HG03558 (cell line): ENCODE results near the gene INCA1.

ENCODE experiments used
- ATAC-seq: cut with Tn5 transposase; IDR thresholded peaks from one replicate; pipeline ENCODE4 v1.9.1; 2021; ENCODE audit warnings: moderate number of reproducible peaks; ENCODE audit not compliant: unreplicated experiment; ENCODE audit errors: extremely low read depth

Gene INCA1

DNA sequence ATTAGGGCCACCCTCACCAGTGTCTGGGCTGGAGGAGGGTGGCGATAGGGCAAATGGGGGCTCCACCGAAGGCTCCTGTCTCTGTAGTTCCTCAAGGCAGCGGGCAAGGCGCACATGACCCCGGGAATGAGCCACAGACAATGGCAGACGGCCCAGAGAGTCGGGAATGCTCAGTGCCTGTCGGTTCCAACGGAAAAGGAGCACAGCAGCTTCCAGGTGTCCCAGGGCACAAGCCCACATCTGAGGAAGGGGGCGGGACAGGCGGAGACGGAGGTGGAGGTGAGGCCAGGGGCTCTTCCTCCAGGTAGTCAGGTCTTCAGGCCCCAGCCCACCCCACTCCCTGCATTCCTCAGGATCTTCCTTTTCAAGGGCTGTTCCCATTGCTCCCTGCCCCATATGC is 24.6 kb downstream of the INCA1 start:
- no peak for ATAC-seq

DNA sequence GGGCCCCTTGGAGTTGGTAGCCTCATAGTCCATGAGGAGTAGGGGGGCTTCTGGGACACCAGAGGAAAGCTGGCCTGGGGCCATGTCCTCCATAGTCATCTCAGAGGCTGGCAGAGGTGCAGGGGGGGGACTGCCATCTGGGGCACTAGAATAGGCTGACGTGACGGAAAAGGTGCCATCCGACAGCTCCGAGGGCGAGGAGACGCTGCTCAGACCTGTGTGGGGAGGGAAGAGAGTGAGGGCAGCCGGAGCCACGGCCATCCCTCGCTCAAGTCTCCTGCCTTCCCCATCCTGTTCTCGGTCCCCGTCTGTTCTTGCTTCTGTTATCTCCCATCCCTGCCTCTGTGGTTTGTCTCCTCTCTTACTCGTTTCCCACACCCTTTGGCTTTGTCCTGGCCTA is 25.0 kb downstream of the INCA1 start:
- no peak for ATAC-seq

DNA sequence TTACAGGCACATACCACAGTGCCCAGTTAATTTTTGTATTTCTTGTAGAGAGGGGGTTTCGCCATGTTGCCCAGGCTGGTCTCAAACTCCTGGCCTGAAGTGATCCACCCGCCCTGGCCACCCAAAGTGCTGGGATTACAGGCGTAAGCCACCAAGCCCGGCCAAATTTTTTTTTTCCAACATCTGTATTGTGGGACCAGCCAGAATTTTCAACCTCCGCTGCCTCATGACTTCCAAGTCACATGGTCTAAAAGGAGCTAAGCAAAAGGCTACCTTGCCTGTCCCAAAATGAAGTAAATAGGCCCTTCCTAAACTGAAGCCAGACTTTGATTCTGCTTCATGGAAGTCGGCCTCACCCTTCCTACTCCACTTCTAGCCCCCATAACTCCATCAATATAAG is 25.5 kb downstream of the INCA1 start:
- ATAC-seq = no peak

DNA sequence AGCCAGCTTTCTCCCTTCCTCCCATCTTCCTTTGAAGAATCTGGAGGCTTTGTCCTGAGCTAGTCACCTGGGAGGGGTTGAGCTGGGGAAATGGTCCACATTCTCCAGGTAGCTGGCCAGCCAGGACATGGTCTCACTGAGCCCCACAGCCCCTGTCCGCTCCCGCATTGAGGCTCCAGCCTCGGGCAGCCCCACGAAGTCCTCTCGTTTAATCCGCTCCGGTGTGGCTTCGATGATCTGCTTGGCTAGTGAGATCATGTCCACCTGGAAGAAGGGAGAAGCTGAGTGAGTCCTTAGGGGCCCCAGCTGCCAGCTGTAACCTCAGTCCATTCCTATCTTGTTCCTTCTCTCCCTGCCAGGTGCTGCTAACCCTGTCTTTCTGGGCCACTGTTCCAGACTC is 27.0 kb downstream of the INCA1 start:
- ATAC-seq = no peak

DNA sequence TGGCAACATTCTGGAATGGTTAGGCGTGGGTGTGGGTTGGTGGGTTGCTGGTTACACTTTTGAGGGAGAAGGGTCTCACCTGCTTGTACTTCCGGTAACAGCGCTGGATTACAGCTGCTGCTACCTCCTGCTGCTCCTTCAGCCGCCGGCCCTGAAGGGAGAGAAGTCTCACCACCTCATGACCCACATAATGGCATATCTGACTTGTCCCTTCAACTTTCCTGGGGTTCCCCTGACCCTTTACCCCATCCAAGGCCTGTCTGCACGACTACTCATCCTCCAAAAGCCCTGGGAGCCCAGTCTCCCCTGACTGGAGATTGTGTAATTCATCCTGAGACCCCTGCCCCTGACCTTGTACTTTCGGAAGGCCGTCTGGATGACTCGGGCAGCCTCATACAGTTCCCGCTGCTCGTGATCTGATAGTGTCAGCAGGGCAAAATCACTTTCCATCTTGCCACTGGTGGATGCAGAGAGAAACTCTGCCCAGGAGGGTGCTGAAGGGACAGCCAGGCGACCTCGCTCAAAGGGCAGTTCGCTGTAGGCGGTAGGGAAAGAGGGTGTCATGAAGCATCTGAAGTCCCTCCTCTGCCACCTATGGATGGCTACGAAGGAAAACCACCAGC is 27.7 kb downstream of the INCA1 start:
- ATAC-seq = no peak

DNA sequence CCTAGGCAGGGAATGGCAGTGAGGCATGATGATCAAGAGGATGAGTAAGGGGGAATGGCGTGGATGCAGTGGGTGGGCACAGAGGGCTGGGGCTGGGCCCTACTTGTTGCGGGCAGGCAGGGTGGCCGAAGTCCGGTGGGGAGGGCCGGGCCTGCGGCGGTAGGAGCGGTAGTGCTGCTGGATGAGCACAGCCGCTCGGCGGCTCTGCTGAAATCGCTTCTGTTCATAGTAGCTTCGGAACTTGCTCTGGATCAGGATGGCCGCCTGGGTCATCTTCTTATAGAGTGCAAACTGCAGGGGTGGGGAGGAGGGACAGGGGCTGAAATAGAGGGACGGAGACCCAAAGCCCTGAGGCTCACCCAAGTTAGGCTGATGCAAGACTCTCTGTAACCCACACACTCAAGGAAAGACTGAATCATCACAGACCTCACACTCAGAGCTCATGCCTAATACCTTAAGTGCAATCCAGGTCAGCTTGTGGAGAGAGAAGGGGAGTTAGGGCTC is 28.2 kb downstream of the INCA1 start:
- no peak for ATAC-seq

DNA sequence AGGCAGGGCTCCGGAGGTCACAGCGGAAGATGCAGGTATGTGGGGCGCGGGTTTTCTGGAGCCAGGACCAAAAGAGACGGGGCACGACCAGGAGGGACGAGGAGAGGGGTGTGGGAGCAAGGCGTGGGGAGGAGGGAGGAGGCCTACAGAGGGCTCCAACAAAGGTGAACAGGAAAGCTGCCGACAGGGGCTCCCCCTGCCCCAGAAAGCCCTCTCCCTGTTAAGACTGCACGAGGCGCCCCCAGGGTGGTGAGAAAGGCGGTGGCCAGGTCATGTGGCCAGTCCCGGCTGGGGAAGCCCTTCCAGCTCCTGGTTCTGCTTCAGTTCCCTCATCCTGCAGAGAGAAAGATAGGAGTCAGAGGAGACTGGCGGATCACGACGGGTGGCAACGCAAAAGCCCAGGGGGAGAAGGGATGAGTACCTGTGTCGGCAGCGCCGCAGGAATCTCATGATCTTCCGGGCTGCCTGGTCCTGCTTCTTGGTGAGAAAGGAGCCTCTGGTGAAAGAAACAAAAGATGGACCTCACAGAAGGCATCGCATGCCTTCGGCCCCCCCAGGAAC is 28.8 kb downstream of the INCA1 start:
- no peak for ATAC-seq

DNA sequence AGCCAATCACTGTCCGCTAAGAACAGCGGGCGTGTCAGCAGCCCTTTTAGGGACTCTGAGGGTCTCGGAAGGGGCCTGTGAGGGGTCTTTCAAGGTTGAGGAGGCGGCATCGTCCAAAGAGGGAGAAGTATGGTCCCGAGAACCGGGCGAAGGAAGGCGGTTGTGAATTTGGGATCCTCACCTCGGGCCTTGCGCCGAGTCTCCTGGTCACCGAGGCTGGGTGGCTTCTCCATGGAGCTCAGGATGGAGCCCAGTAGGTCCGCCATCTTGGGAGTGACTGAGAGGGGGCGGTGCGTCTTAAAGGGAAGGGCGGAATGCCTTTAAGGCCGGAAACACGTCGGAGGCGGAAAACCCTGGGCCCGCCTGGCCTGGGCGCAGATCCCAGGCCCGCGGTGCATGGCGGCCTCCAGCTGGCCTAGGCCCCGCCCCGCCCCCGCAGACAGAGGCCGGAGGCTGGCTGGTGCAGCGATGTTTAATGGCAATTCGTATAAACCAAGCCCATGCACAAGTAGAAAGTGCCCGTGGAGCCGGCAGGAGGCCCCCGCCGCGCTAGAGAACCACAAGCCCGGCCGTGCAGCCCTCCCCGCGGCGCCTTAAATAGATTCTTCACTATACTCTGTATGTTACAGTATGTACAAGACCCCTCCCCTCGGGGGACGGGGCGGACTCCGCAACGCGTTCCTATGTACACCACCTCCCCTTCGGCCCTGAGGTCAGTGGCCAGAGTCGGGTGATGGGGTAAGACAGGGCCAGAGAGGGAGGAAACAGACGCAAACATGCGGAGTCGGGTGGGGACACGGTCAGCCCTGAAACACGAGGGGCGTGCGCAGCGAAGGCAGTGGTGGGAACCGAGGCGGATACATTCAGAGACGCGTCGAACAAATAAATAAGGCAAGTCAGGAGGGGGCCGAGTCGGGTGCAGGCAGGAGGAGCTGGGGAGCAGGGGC is 29.5 kb downstream of the INCA1 start, which contains the start of gene SPAG7:
TSS of gene SPAG7 (minus strand) at position 279 of the 947 bp plus-strand sequence. CDS start at position 266, 13 bp downstream.
- peak; percentile 35 for ATAC-seq

DNA sequence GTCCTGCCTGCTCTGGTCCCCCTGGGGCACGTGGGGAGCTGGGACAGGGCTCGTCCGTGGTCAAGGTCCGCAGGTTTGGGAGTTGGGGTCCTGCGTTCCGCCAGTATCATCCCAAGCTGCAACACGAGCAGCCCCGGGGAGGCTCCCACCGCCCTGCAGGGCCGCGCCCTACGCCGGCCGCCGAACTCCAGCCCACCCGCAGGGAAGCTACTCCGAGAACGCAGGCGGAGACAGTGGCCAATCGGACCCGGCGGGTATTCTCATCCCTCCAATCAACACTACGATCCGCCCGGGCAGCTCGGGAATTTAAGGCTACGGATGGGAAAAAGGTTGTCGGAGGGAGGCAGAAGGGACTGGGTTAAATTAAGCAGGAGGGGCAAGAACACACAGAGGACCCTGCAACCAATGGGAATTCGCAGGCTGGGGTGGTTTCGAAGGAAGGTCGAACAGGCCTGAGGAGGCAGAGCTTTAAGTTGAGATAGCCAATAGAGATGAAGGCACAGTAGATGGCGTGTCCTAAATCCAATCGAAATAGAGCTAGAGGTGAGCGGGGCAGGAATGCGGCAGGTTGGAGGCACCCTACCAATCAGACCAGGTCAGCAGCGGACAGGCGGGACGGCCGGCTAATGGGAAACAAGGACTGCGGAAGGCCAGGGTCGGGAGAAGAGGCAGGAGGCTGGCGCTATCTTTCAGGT is 30.3 kb downstream of the INCA1 start:
- peak; percentile 54 for ATAC-seq

DNA sequence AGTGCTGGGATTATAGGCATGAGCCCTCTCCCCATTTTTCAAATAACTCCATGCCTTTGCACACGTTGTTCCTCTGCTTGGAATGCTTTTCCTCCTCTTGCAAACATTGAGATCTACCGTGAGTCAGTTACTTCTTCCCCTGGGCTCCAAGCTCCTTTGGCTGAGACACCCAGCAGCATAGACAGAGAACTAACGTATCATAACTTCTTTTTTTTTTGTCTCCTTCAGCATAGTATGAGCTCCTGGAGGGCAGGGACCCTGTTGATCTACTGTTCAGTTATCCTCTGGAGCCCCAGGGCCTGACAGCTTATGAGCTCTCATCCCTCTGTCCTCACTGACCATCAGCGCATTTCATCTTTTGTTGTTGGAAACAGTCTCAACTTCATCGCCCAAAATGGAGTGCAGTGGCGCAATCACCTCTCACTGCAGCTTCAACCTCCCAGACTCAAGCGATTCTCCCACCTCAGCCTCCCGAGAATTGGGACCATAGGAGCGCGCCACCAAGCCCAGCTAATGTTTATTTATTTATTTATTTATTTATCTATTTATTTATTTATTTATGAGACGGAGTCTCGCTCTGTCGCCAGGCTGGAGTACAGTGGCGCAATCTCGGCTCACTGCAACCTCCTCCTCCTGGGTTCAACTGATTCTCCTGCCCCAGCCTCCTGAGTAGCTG is 31.9 kb downstream of the INCA1 start:
- ATAC-seq = no peak

DNA sequence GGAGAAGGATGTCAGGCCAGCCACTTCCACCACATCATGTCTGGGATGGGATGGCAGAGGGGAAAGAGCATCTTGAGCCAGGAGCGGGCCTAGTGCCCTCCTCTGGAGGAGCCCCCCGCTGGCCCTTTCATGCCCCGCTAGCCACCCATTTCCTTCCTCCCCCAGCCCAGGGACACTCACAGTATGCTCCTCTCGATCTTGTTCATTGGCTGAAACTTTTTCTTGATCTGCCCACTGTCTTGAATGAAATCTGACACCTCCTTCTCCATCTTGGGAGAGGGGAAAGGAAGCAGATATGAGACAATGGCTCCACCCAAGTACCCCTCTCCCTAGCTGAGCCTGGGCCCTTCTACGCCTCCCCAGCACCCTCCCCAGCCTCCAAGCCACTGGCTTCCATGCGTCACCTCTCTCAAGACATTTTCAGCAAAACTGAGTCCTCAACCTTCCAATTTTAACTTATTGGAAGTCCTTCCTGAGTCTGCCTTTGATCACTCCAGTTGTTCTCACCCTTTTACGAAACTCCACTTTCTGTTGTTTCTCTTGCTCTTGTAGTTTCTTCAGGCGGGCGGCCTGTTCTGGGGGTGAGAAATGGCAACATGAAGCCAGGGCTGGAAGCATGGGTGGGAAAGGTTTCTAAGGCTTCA is 36.9 kb downstream of the INCA1 start:
- ATAC-seq = no peak

DNA sequence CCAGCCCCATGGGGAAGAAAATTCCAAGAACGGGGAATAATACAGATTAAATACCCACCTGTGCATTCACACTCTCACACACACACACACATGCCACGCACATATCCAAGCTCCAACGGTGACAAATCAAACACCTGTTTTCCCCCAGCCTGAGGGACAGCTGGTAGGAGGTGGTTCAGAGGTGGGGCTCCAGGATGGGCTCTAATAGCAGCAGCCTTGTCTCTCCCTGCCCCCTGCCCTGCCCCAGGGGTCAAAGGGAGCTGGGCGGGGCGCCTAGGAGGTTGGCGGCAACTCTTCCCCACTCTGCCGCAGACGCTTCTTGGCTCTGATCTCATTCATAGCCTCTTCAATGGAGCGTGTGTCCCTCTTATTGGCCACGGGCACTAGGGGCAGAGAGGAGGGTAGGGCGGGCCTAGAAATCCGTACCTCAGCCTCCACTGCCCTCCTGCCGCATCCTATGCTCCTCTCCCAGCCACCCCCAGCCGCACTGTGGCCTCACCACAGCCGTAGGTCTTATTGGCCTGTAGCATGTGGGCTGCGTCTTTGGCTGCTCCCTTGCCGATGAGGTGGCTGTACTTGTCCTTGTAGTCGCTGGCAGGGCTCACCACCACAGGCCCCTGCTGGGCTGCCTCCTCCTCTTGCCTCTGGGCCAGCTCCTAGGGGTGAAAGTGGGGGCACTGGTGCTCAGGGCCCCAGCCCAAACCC is 37.9 kb downstream of the INCA1 start:
- ATAC-seq = no peak

DNA sequence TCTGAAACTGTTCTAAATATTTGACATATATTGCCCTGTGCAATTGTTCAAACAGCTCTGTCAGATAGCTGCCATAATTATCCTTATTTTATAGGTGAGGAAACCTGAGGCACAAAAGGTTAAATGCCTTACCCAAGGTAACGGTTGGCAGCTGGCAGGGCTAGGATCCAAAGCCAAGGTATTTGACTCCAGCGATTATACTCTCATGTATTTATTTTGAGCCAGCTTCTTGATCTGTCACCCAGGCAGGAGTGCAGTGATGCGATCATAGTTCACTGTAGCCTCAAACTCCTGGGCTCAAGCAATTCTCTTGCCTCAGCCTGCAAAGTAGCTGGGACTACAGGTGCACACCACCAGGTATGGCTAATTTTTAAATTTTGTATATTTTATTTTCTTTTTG is 39.2 kb downstream of the INCA1 start:
- ATAC-seq = no peak

DNA sequence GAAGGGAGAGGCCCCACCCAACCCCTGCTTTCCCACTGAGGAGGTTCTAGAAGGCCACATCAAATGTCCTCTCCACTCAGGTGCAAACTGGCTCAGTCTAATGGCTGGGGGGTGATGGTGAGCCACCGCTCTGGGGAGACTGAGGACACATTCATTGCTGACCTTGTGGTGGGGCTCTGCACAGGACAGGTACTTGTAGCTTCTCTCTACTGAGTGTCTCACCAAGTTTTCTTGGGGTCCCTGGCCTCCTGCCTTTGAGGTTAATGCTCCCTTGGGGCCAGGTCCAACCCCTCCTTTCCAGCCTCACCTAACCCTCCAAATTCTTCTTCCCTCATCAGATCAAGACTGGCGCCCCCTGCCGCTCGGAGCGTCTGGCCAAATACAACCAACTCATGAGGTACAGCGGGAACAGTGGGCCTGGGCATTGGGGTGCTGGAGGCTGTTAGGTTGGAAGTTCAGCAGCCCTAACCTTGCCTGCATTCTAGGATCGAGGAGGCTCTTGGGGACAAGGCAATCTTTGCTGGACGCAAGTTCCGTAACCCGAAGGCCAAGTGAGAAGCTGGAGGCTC is 40.7 kb downstream of the INCA1 start:
- no peak for ATAC-seq

DNA sequence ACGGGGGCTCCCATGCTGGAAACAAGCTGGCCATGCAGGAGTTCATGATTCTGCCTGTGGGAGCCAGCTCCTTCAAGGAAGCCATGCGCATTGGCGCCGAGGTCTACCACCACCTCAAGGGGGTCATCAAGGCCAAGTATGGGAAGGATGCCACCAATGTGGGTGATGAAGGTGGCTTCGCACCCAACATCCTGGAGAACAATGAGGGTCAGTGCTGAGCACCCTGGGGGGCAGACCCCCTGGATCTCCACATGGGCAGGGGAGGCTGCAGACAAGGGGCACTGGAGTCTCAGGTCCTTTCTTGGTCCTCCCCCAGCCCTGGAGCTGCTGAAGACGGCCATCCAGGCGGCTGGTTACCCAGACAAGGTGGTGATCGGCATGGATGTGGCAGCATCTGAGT is 42.2 kb downstream of the INCA1 start:
- ATAC-seq = no peak

DNA sequence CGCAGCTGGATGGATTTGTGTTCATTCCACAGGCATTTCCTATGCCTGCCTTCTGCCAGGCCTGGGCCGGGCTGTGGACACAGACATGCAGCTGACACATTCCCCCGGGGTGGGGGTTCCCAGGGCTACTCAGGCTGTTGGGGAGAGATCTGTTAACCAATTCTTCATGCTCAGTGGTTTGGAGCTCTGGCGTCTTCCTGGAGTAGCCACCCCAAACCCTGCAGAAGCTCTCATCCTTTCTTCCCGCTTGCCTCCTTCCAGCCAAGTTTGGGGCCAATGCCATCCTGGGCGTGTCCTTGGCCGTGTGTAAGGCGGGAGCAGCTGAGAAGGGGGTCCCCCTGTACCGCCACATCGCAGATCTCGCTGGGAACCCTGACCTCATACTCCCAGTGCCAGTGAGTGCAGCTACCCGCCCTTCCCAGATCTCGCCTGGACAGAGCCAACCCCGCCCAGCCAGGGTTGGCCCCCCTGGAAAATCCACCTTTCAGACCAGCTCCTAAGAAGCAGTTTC is 43.8 kb downstream of the INCA1 start:
- no peak for ATAC-seq

DNA sequence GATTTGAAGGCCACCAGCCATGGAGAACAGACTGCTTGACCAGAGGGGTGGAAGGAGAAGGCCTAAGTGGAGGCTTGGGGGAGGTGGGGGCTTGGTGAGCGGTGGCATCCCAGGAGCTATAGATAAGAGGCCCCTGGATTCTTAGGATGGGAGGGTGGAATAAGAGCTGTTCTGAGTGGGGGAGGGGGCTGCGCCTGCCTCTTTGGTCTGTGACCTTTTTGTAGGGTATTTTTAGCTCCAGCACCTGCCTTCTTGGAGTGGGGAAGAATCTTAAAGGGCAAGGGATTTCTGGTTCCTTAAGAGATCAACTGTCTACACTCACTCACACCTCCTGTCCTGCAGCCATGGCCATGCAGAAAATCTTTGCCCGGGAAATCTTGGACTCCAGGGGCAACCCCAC is 45.8 kb downstream of the INCA1 start:
- no peak for ATAC-seq

DNA sequence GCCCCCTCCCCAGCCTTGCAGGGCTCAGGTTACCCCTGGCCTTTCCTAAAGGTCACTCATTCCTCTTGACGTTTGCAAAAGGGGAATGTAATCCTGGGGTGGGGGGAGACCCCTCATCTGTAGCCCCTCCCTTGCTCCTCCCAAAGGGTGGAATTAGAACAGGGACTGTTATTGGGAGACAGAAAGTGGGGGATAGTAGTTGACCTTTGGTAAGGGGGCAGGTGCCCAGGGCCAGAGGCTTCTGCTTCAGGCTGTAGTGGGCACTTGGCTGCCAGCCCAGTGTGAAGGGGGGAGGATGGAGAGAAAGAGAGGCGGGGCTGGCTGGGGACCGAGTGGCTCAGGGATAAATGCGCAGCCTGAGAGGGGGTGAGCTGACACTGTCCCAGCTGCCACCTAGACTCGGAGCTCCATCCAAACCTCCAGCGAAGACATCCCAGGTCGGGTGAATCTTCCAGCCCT is 46.5 kb downstream of the INCA1 start, which contains the start of gene ENO3:
TSS of gene ENO3 (plus strand) at position 374 of the 459 bp plus-strand sequence. CDS start 711 bp downstream, outside the sequence.
- ATAC-seq = no peak
